GM12878 (cell line): ENCODE results near the gene SPRYD3. TPM values are rescaled to one million over a fixed set of nuclear protein-coding genes. Genes with fewer than 3 reads are reported as not detected.

Experiments
- ATAC-seq: fragments of 200-7000 bp; cut with Tn5 transposase; 3 replicates; pipeline ENCODE4 v1.9.1; 2020; ENCODE audit warnings: mild to moderate bottlenecking, moderate library complexity
- BruUV-seq: library from RNA; stranded (reverse); fragments of 400-500 nt; replicated peaks from 2 replicates; lab custom pipeline; 2021; lab: Mats Ljungman, UMichigan
- CTCF ChIA-PET: fragments of 300-600 bp; sonication (Branson Sonifier 250); formaldehyde crosslinking; extraction: SDS; loops from one replicate; lab custom pipeline; 2021; ENCODE audit warnings: inconsistent platforms; lab: Yijun Ruan, JAX
- POLR2A ChIA-PET: fragments of 350-600 bp; formaldehyde crosslinking; extraction: SDS; loops from one replicate; lab custom pipeline; 2021; ENCODE audit warnings: inconsistent platforms; lab: Charles Lee
- RAD21 ChIA-PET: fragments of 300-600 bp; sonication (Branson Sonifier 250); formaldehyde crosslinking; loops from one replicate; lab custom pipeline; 2023; ENCODE audit warnings: antibody characterized with exemption; ENCODE audit not compliant: unreplicated experiment; lab: Charles Lee
- SMC1A ChIA-PET: fragments of 300-600 bp; sonication (Branson Sonifier 250); formaldehyde crosslinking; loops from one replicate; lab custom pipeline; 2023; ENCODE audit not compliant: unreplicated experiment, uncharacterized antibody; lab: Charles Lee
- DNase-seq: peaks from one replicate; pipeline ENCODE4 v3.0.0-alpha.2; 2011; ENCODE audit warnings: low read depth, low spot score
- FAIRE-seq: peaks from 3 replicates; lab custom pipeline; 2011; peaks lifted over from hg19 to GRCh38; lab: Jason Lieb, UNC
- H2AFZ ChIP-seq: 2 replicates; pipeline ENCODE4 v1.6.0; 2011; ENCODE audit warnings: low read depth, low read length, control low read depth; ENCODE audit not compliant: control insufficient read depth
- H3K27ac ChIP-seq: 2 replicates; pipeline ENCODE4 v1.5.1; 2011; ENCODE audit warnings: control low read depth; ENCODE audit not compliant: control insufficient read depth, insufficient read depth
- H3K27me3 ChIP-seq, 2 experiments: replicated peaks in 1 of 2; 2 replicates each; pipeline versions ENCODE4 v1.6.0 to v1.6.1; 2011; ENCODE audit warnings: low read length in 1 of 2; ENCODE audit not compliant: control insufficient read depth in 2 of 2, insufficient read depth in 2 of 2
- H3K36me3 ChIP-seq, 2 experiments: 2 replicates each; pipeline ENCODE4 v1.5.1; 2011; ENCODE audit warnings: low read length in 1 of 2; ENCODE audit not compliant: control insufficient read depth in 2 of 2, insufficient read depth in 2 of 2
- H3K4me1 ChIP-seq: 2 replicates; pipeline ENCODE4 v1.6.1; 2011; ENCODE audit warnings: mild to moderate bottlenecking, low read length, moderate library complexity, mixed read lengths; ENCODE audit not compliant: control insufficient read depth, insufficient read depth
- H3K4me2 ChIP-seq: 2 replicates; pipeline ENCODE4 v1.6.0; 2011; ENCODE audit warnings: control low read depth; ENCODE audit not compliant: control insufficient read depth, insufficient read depth
- H3K4me3 ChIP-seq: fragments of 200-600 bp; sonication (generic); 2 replicates; pipeline ENCODE4 v1.5.1; 2016
- H3K79me2 ChIP-seq: 2 replicates; pipeline ENCODE4 v1.6.0; 2011; ENCODE audit warnings: low read length; ENCODE audit not compliant: control insufficient read depth, insufficient read depth
- H3K9ac ChIP-seq: 2 replicates; pipeline ENCODE4 v1.8.0; 2011; ENCODE audit warnings: low read length, control low read depth, mixed read lengths; ENCODE audit not compliant: control insufficient read depth, insufficient read depth
- H3K9me3 ChIP-seq: replicated peaks from 3 replicates; pipeline ENCODE4 v1.5.1; 2011; ENCODE audit warnings: mild to moderate bottlenecking, low read length; ENCODE audit not compliant: control insufficient read depth, insufficient read depth
- H4K20me1 ChIP-seq: 2 replicates; pipeline ENCODE4 v1.6.0; 2011; ENCODE audit not compliant: control insufficient read depth, insufficient read depth
- BCL11A ChIP-seq: IDR thresholded peaks from 2 replicates; pipeline ENCODE4 v1.6.1; 2011; ENCODE audit warnings: low read depth, low read length
- HDGF ChIP-seq: fragments of 450-650 bp; IDR thresholded peaks from 2 replicates; pipeline ENCODE4 v1.6.1; 2016; ENCODE audit warnings: antibody characterized with exemption
- HSF1 ChIP-seq: fragments of 150-350 bp; IDR thresholded peaks from 2 replicates; pipeline ENCODE4 v1.6.1; 2014; ENCODE audit warnings: mild to moderate bottlenecking, low read depth, low read length
- KLF5 ChIP-seq: fragments of 450-650 bp; IDR thresholded peaks from 2 replicates; pipeline ENCODE4 v1.6.1; 2014; ENCODE audit warnings: mild to moderate bottlenecking; ENCODE audit not compliant: partially characterized antibody
- MLLT1 ChIP-seq: fragments of 450-650 bp; IDR thresholded peaks from 2 replicates; pipeline ENCODE4 v1.6.1; 2016; ENCODE audit warnings: mild to moderate bottlenecking
- NFYB ChIP-seq: IDR thresholded peaks from 2 replicates; pipeline ENCODE4 v1.6.1; 2011; ENCODE audit warnings: low read depth, mild to moderate bottlenecking, low read length, improper control_type of control experiment, moderate library complexity; ENCODE audit not compliant: insufficient read depth
- PBX3 ChIP-seq: IDR thresholded peaks from 2 replicates; pipeline ENCODE4 v1.6.1; 2011; ENCODE audit warnings: mild to moderate bottlenecking, low read depth, low read length, moderate library complexity; ENCODE audit not compliant: insufficient replicate concordance
- PKNOX1 ChIP-seq: fragments of 450-650 bp; IDR thresholded peaks from 2 replicates; pipeline ENCODE4 v1.6.1; 2016; ENCODE audit warnings: mild to moderate bottlenecking
- SUPT20H ChIP-seq: IDR thresholded peaks from 2 replicates; pipeline ENCODE4 v1.6.1; 2011; ENCODE audit warnings: low read depth, mild to moderate bottlenecking, low read length, moderate library complexity, borderline replicate concordance; ENCODE audit not compliant: control insufficient read depth
- WRNIP1 ChIP-seq: IDR thresholded peaks from 2 replicates; pipeline ENCODE4 v1.6.1; 2011; ENCODE audit warnings: low read depth, low read length, improper control_type of control experiment, borderline replicate concordance
- WGBS: methylation state at CpG from one replicate; pipeline ENCODE4 v1.1.6; 2016; ENCODE audit warnings: low lambda C conversion rate; ENCODE audit not compliant: insufficient replicate concordance, insufficient coverage; ENCODE audit errors: missing lambda C conversion rate; 5-methylcytosine and 5-hydroxymethylcytosine counted together
- in situ Hi-C: fragments of 300-500 bp; cut with MboI; formaldehyde crosslinking; loops from 9 replicates; pipeline ENCODE4 v1.14.3; 2018; ENCODE audit warnings: mixed read lengths
- intact Hi-C: fragments of 100-400 bp; cut with micrococcal nuclease; formaldehyde crosslinking; loops from one replicate; pipeline ENCODE4 v1.14.2; 2022; ENCODE audit not compliant: unreplicated experiment
- polyA plus RNA-seq, 11 experiments: library from polyadenylated mRNA; depleted of rRNA in 4 of 11; unstranded in 6 of 11; stranded (reverse) in 5 of 11; fragments of >200 nt; fragmentation: Nextera tagmentation in 4 of 11; fragmentation: Illumina TruSeq in 1 of 11; extraction: Ambion mirVana in 4 of 11; extraction: Trizol in 1 of 11; gene quantifications; 1 replicate in 1 of 11; 2 replicates in 10 of 11; pipeline versions ENCODE4 v1.2.1 to v1.2.3, GENCODE V29; 2011 to 2016; ENCODE audit warnings: inconsistent platforms in 2 of 11, missing spikeins in 2 of 11, low read depth in 1 of 11
- total RNA-seq, 4 experiments: library from RNA; depleted of rRNA in 3 of 4; stranded (reverse); fragments of >200 nt in 3 of 4; fragmentation: Illumina TruSeq in 1 of 4; extraction: Trizol in 1 of 4; gene quantifications; 2 replicates each; pipeline versions ENCODE4 v1.2.1 to v1.2.3, GENCODE V29; 2013 to 2021

The SPRYD3 gene
- total and polyA plus RNA-seq, 10 of the 15 experiments (the other 5 are each of a cell fraction or from before 2014, with no cell fraction given), result 2.3 to 26.4 (median 20.2) TPM

GRCh38 chr12:53090554-53090953 lies 11.4 kb upstream of the SPRYD3 start:
- 0% methylated on average over 2 of the region's 2 CpGs for WGBS
- ChIA-PET SMC1A (interaction anchor here (0.6 to 1.0 kb wide), 2 partner anchors 12 kb away, joined by 3 read pairs; partner anchors contain the start of gene SPRYD3), POLR2A (interaction anchor here (1.3 to 1.6 kb wide), 2 partner anchors 10 to 12 kb away, joined by 3 to 7 read pairs; partner anchors contain the start of gene SPRYD3)
- no peak overlapping the region for H3K27ac ChIP-seq
- H2AFZ ChIP-seq, result no peak overlapping the region
- H3K9ac ChIP-seq, result no peak overlapping the region
- no TSS peak for BruUV-seq
- intact Hi-C loops, result no loop called here
- no peaks in the 10 kb centered on the region for H3K9me3 ChIP-seq
- peaks cover 0 to 8% of the 10 kb centered on the region in 2 experiments; a peak in 2 of 4 replicates for H3K27me3 ChIP-seq
- no peak overlapping the region for H3K4me3 ChIP-seq
- no peaks in the 10 kb centered on the region for H4K20me1 ChIP-seq
- no peaks in the 10 kb centered on the region for H3K79me2 ChIP-seq
- no peak for FAIRE-seq
- TF ChIP-seq KLF5, result no peak
- TF ChIP-seq, all 136 proteins: peak for 0
- no peaks in the 10 kb centered on the region for H3K36me3 ChIP-seq
- ATAC-seq, result no peak
- ChIA-PET CTCF (interaction anchor here (0.8 to 3.0 kb wide), 4 partner anchors 9 to 36 kb away, joined by 4 to 17 read pairs (median 8); no protein-coding TSS in a partner anchor), RAD21 (no interaction called here)
- H3K4me2 ChIP-seq, result no peak overlapping the region
- DNase-seq, result no peak
- H3K4me1 ChIP-seq, result no peaks in the 10 kb centered on the region
- in situ Hi-C loops, result no loop called here

- H3K4me2 ChIP-seq, result no peak overlapping the region
- no TSS peak for BruUV-seq
- CTCF ChIA-PET, result interaction anchor here (0.8 to 3.0 kb wide), 4 partner anchors 9 to 35 kb away, joined by 4 to 17 read pairs (median 8); no protein-coding TSS in a partner anchor
- DNase-seq, result no peak
- intact Hi-C loops, result no loop called here
- H2AFZ ChIP-seq, result no peak overlapping the region
- 53% methylated on average over 6 of the region's 6 CpGs for WGBS
- H4K20me1 ChIP-seq, result no peaks in the 10 kb centered on the region
- no peak overlapping the region for H3K27ac ChIP-seq
- TF ChIP-seq BCL11A (no peak), NFYB (no peak), MLLT1 (no peak), PKNOX1 (no peak), PBX3 (no peak), SUPT20H (no peak), HSF1 (no peak), WRNIP1 (no peak), HDGF (no peak)
- TF ChIP-seq, all 136 proteins: peak for 0
- FAIRE-seq (no peak), ATAC-seq (no peak)
- SMC1A ChIA-PET, result interaction anchor here (1.0 kb wide), 1 partner anchor 11 kb away, joined by 3 read pairs; the partner anchor contains the start of gene SPRYD3
- Histone ChIP-seq H3K79me2 (no peaks in the 10 kb centered on the region), H3K36me3 (no peaks in the 10 kb centered on the region), H3K4me1 (no peaks in the 10 kb centered on the region), H3K9me3 (no peaks in the 10 kb centered on the region), H3K27me3 (peaks cover 0 to 8% of the 10 kb centered on the region in 2 experiments; a peak in 2 of 4 replicates), H3K4me3 (no peak overlapping the region), H3K9ac (no peak overlapping the region)
- POLR2A ChIA-PET, result interaction anchor here (1.3 to 1.6 kb wide), 2 partner anchors 9 to 11 kb away, joined by 3 to 7 read pairs; partner anchors contain the start of gene SPRYD3
- RAD21 ChIA-PET, result no interaction called here
- in situ Hi-C loops, result no loop called here
Measured at GRCh38 chr12:53090105-53090504, 10.9 kb upstream of the SPRYD3 start.
